Sigmoid colon (tissue), 3 donors: ENCODE data around the gene GRID2.

Experiments
- CTCF ChIP-seq, 4 experiments: fragments of 450-650 bp in 3 of 4; fragments of 200-600 bp in 1 of 4; IDR thresholded peaks; one replicate each; pipeline ENCODE4 v1.5.1; 2016 to 2019; ENCODE audit warnings: antibody characterized with exemption in 4 of 4, mild to moderate bottlenecking in 3 of 4, moderate library complexity in 2 of 4
- POLR2A ChIP-seq, 2 donors: fragments of 450-650 bp; IDR thresholded peaks; one replicate each; pipeline ENCODE4 v1.6.1; 2016; ENCODE audit warnings: antibody characterized with exemption in 2 of 2, mild to moderate bottlenecking in 2 of 2, moderate library complexity in 2 of 2

- TF ChIP-seq CTCF (IDR thresholded peaks at IDR 0.05) (no peak), POLR2A (IDR thresholded peaks at IDR 0.05) (no peak)
These were observed 1313.8 kb downstream of the GRID2 start for GRCh38 chr4:93617606-93618005.
